Fibroblast of the aortic adventitia (primary cell): ENCODE data around the gene NUAK1. TPM values are rescaled to one million over a fixed set of nuclear protein-coding genes. Genes with fewer than 3 reads are reported as not detected.

Source experiments
- DNase-seq: peaks from one replicate; pipeline ENCODE4 v3.0.0-alpha.2; 2010; ENCODE audit warnings: low read depth
- H3K4me3 ChIP-seq: 2 replicates; pipeline ENCODE4 v1.5.1; 2011; ENCODE audit warnings: low read depth, mild to moderate bottlenecking, control low read depth, low read length, moderate library complexity
- CTCF ChIP-seq: IDR thresholded peaks from 2 replicates; pipeline ENCODE4 v1.5.1; 2011; ENCODE audit warnings: mild to moderate bottlenecking, low read length, control low read depth, inconsistent platforms; ENCODE audit not compliant: insufficient read depth
- total RNA-seq: library from RNA; depleted of rRNA; stranded (reverse); fragments of >200 nt; gene quantifications from 2 replicates; pipeline ENCODE4 v1.2.3, GENCODE V29; 2012; ENCODE audit warnings: low replicate concordance

The NUAK1 gene
- total RNA-seq, 1 donor: 3.0 TPM

- DNase-seq: peak; percentile 32
- H3K4me3 ChIP-seq: no peak overlapping the region
- peak; percentile 26 for TF ChIP-seq CTCF
Observed at GRCh38 chr12:106171117-106171750, 32.5 kb upstream of the NUAK1 start.

- H3K4me3 ChIP-seq: no peak overlapping the region
- peak; percentile 22 for DNase-seq
- no peak for TF ChIP-seq CTCF
Observed at GRCh38 chr12:106170285-106170684, 31.5 kb upstream of the NUAK1 start.

- no peak for DNase-seq
- no peak overlapping the region for H3K4me3 ChIP-seq
- TF ChIP-seq CTCF: no peak
Observed at GRCh38 chr12:106163712-106164111, 25.0 kb upstream of the NUAK1 start.

- DNase-seq: no peak
- TF ChIP-seq CTCF: no peak
Observed at GRCh38 chr12:106161491-106161890, 22.7 kb upstream of the NUAK1 start.

GRCh38 chr12:106160915-106161314, 22.2 kb upstream of the NUAK1 start:
- no peak overlapping the region for H3K4me3 ChIP-seq
- DNase-seq: no peak
- TF ChIP-seq CTCF: no peak

More at GRCh38 chr12:106161491-106161890, 22.7 kb upstream of the NUAK1 start:
- H3K4me3 ChIP-seq: no peak overlapping the region

- no peak overlapping the region for H3K4me3 ChIP-seq
- no peak for DNase-seq
Observed at GRCh38 chr12:106157802-106158201, 19.0 kb upstream of the NUAK1 start.

More at GRCh38 chr12:106157802-106158201, 19.0 kb upstream of the NUAK1 start:
- TF ChIP-seq CTCF: no peak
